ENCODE results near the gene B3GAT3.
A peak's percentile ranks its signal among the peaks of the same experiment; 100 is the strongest.
"Not testable (repeated sequence)": the region's sequence is repeated elsewhere in the genome, so short reads cannot be mapped to it uniquely, and the experiment has no call there.

The B3GAT3 gene

GRCh38 chr11:62645671-62645945 lies 23.8 kb upstream of the B3GAT3 start:
- no peak for DNase-seq

- no peak for DNase-seq
Measured at GRCh38 chr11:62644220-62644619, 22.4 kb upstream of the B3GAT3 start.

- no peak for DNase-seq
Measured at GRCh38 chr11:62632492-62632891, 10.7 kb upstream of the B3GAT3 start.

GRCh38 chr11:62627713-62628112 lies 5.9 kb upstream of the B3GAT3 start:
- DNase-seq = no peak

- DNase-seq = no peak
Measured at GRCh38 chr11:62622476-62623089, 797 bp upstream of the B3GAT3 start.

GRCh38 chr11:62621027-62621566 lies 689 bp downstream of the B3GAT3 start:
- no peak for DNase-seq

- not testable (repeated sequence) for DNase-seq
Measured at GRCh38 chr11:62616957-62617356, 4.8 kb downstream of the B3GAT3 start.

- no peak for DNase-seq
Measured at GRCh38 chr11:62615521-62615920, 6.3 kb downstream of the B3GAT3 start.

GRCh38 chr11:62614275-62614674 lies 7.5 kb downstream of the B3GAT3 start:
- DNase-seq = no peak

GRCh38 chr11:62613291-62613778 lies 8.5 kb downstream of the B3GAT3 start:
- DNase-seq = no peak

- DNase-seq = peak; percentile 77
Measured at GRCh38 chr11:62612366-62613290, 9.2 kb downstream of the B3GAT3 start, which contains the start of the genes EML3 and ROM1. TSS of gene EML3 (minus strand) at chr11:62612775. CDS start at chr11:62612457, 318 bp downstream. TSS of gene ROM1 (plus strand) at chr11:62613257. CDS start at chr11:62613282, 25 bp downstream.

GRCh38 chr11:62611705-62612365 lies 10.0 kb downstream of the B3GAT3 start:
- peak; percentile 25 for DNase-seq

- no peak for DNase-seq
Measured at GRCh38 chr11:62610814-62611704, 10.7 kb downstream of the B3GAT3 start.

GRCh38 chr11:62610403-62610802 lies 11.4 kb downstream of the B3GAT3 start:
- DNase-seq = no peak

GRCh38 chr11:62608776-62609175 lies 13.0 kb downstream of the B3GAT3 start:
- DNase-seq = no peak

- DNase-seq = no peak
Measured at GRCh38 chr11:62607714-62608113, 14.1 kb downstream of the B3GAT3 start.

- no peak for DNase-seq
Measured at GRCh38 chr11:62605902-62606301, 15.9 kb downstream of the B3GAT3 start.

- DNase-seq = no peak
Measured at GRCh38 chr11:62605467-62605866, 16.3 kb downstream of the B3GAT3 start.

GRCh38 chr11:62604460-62605120 lies 17.2 kb downstream of the B3GAT3 start:
- DNase-seq = no peak

- no peak for DNase-seq
Measured at GRCh38 chr11:62603776-62604299, 17.9 kb downstream of the B3GAT3 start.

GRCh38 chr11:62603072-62603408 lies 18.7 kb downstream of the B3GAT3 start:
- no peak for DNase-seq

Data from NCI-H1092 (cell line).